ENCODE measurements around the gene TM6SF1. TPM values are rescaled to one million over a fixed set of nuclear protein-coding genes. Genes with fewer than 3 reads are reported as not detected.

TM6SF1 gene
- total and polyA plus RNA-seq, 2 of the 4 experiments (the other 2 are of a cell fraction), result 1.6 to 1.9 TPM

DNA sequence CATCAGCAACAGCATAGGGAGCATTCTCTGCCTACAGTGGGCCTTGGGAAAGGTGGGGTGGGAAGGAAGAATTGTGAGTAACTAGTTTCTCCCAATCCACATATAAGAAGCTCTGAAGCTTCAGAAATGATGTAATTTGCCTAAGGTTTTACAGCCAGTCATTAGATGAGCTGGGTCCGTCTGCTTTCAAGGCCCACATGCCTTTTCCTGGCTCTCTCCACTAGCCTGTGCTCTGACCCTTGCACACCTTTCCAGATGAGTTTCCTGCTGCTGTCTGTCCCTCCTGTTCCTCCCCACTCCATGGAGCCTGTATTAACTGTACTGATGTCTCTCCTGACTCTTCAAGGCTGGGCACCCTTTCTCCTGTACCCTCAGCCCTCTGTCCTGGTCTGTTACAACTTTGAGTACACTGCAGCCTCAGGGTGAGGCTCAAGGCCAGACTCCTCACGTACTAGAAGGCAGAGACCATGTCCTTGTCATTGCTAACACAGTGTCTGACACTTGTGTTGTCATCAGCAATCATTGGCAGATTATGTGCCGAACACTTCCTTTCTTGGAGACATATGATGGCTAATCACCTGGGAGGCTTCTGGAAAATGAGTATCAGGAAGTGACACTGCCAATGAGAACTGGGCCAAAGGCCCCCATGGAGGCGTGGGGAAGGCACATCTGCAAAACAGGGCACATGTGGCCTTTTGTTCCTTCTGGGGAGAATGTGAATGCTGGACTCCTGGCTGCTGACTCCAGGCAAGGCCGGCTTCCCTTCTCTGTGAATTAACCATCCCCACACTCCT, 6.6 kb downstream of the TM6SF1 start:
- H3K79me1 ChIP-seq (ENCODE audit: low read depth in 1 of 2, low read length in 2 of 2), result peaks cover under 1 to 31% of the 10 kb centered on the region in 2 experiments; a peak in 3 of 4 replicates
- H2BK120ac ChIP-seq (ENCODE audit: low read depth, low read length), result peak overlapping the region; percentile 92
- no peaks in the 10 kb centered on the region; the same call in 1 of the 2 replicates for H3K36me3 ChIP-seq (ENCODE audit: control insufficient read depth, insufficient read depth, low read length)
- peaks cover 25% of the 10 kb centered on the region for H3K9me1 ChIP-seq (ENCODE audit: insufficient read depth, low read length)
- peak overlapping the region; percentile 90; the same call in 1 of the 2 replicates for H2AK5ac ChIP-seq (ENCODE audit: low read depth, low read length)
- BruUV-seq (replicated peaks), result no TSS peak
- DNase-seq (no peak), ATAC-seq (ENCODE audit: low read depth) (no peak)
- H3K9ac ChIP-seq (ENCODE audit: low read depth, low read length), result no peak overlapping the region
- H3K18ac ChIP-seq (ENCODE audit: low read depth, low read length), result no peak overlapping the region
- no peak overlapping the region for H3K27ac ChIP-seq (ENCODE audit: insufficient read depth, low read length)
- no peaks in the 10 kb centered on the region for H3K27me3 ChIP-seq (ENCODE audit: control insufficient read depth, insufficient read depth, low read length)
- 0 out of 2 replicates have a peak overlapping the region, but pooled peaks have one; percentile 90 for H3K14ac ChIP-seq (replicated peaks; ENCODE audit: low read depth, low read length)
- no peak overlapping the region for H2AFZ ChIP-seq (replicated peaks; ENCODE audit: low read length, poor library complexity)
- H3K4ac ChIP-seq (ENCODE audit: low read depth, low read length), result peak overlapping the region; percentile 83
- H3K4me2 ChIP-seq (ENCODE audit: low read depth, low read length), result no peak overlapping the region
- no peak overlapping the region for H3K4me3 ChIP-seq (ENCODE audit: insufficient read depth, low read depth, low read length)
- in situ Hi-C loops (cut with MboI; ENCODE audit: low sequenced_read_pairs) (no loop called here), intact Hi-C loops (cut with micrococcal nuclease) (loop anchor here (2.0 kb wide), 1 partner anchor 47 kb away; the partner anchor contains the start of gene BTBD1), dilution Hi-C loops (cut with HindIII; ENCODE audit: low sequenced_read_pairs, unreplicated experiment) (no loop called here)
- peak overlapping the region; percentile 39 for H2AK9ac ChIP-seq (replicated peaks; ENCODE audit: low read depth, low read length, poor library complexity)
- ChIA-PET POLR2A (ENCODE audit: unreplicated experiment) (no interaction called here), CTCF (no interaction called here)
- H3K4me1 ChIP-seq (ENCODE audit: control insufficient read depth, insufficient read depth, low read length), result peaks cover 12% of the 10 kb centered on the region
- peaks cover 3% of the 10 kb centered on the region; the same call in 1 of the 2 replicates for H4K20me1 ChIP-seq (ENCODE audit: insufficient read depth, low read length)
- no peak overlapping the region for H3K56ac ChIP-seq (ENCODE audit: extremely low read depth, insufficient read depth, low read length)
- H2BK5ac ChIP-seq (ENCODE audit: low read depth, low read length, poor library complexity, severe bottlenecking), result no peak overlapping the region
- no peak overlapping the region for H4K5ac ChIP-seq (ENCODE audit: low read depth, low read length)
- H3K9me3 ChIP-seq (ENCODE audit: control insufficient read depth, insufficient read depth, low read length), result no peaks in the 10 kb centered on the region
- peak overlapping the region; percentile 68 for H4K91ac ChIP-seq (ENCODE audit: insufficient read depth, low read depth, low read length)
- H2BK15ac ChIP-seq (ENCODE audit: low read depth, low read length), result peak overlapping the region; percentile 95; the same call in 1 of the 3 replicates
- TF ChIP-seq MAZ (IDR thresholded peaks at IDR 0.05; ENCODE audit: borderline replicate concordance, low read depth, low read length) (no peak), MAFK (IDR thresholded peaks at IDR 0.05; ENCODE audit: low read depth, low read length) (no peak), FOS (IDR thresholded peaks at IDR 0.05; ENCODE audit: low read depth, low read length) (no peak)
- peak overlapping the region; percentile 70 for H2BK20ac ChIP-seq (ENCODE audit: low read depth, low read length)
- H3K23ac ChIP-seq (ENCODE audit: low read depth, low read length), result peak overlapping the region; percentile 80; the same call in 1 of the 2 replicates
- WGBS, 2 experiments (ENCODE audit: extremely low coverage in 2 of 2, insufficient read length in 1 of 2), result 83% methylated on average over 1 of the region's 5 CpGs; no CpG with 5 or more reads in 1 of the 2 experiments
- 0 out of 4 replicates have a peak overlapping the region, but pooled peaks of 1 of the 2 experiments have one; percentile 63 for H4K8ac ChIP-seq (ENCODE audit: low read depth in 2 of 2, low read length in 2 of 2)
